NK-92 (cell line): Measurements from ENCODE around the gene ARF1.

Experiments
- DNase-seq: peaks from one replicate; lab custom pipeline; 2025; ENCODE audit not compliant: unreplicated experiment; lab: John Stamatoyannopoulos, UW

Gene ARF1

GRCh38 chr1:228048659-228049298 is 33.7 kb upstream of the ARF1 start:
- no peak for DNase-seq

- no peak for DNase-seq
Measured at GRCh38 chr1:228050571-228051231, 31.8 kb upstream of the ARF1 start.

GRCh38 chr1:228058172-228058948 is 24.1 kb upstream of the ARF1 start:
- DNase-seq = no peak

GRCh38 chr1:228058949-228059633 is 23.4 kb upstream of the ARF1 start:
- no peak for DNase-seq

GRCh38 chr1:228059634-228060457 is 22.7 kb upstream of the ARF1 start:
- no peak for DNase-seq

GRCh38 chr1:228060458-228061190 is 21.9 kb upstream of the ARF1 start:
- DNase-seq = no peak

- DNase-seq = no peak
Measured at GRCh38 chr1:228061411-228062084, 21.0 kb upstream of the ARF1 start.

GRCh38 chr1:228062085-228062791 is 20.3 kb upstream of the ARF1 start:
- DNase-seq = no peak

- DNase-seq = no peak
Measured at GRCh38 chr1:228062812-228063211, 19.7 kb upstream of the ARF1 start.

GRCh38 chr1:228063251-228064191 is 19.0 kb upstream of the ARF1 start:
- DNase-seq = no peak

GRCh38 chr1:228064296-228064695 is 18.2 kb upstream of the ARF1 start:
- no peak for DNase-seq

- DNase-seq = no peak
Measured at GRCh38 chr1:228064741-228065542, 17.6 kb upstream of the ARF1 start.

GRCh38 chr1:228065543-228066347 is 16.8 kb upstream of the ARF1 start:
- DNase-seq = no peak

GRCh38 chr1:228066416-228066815 is 16.1 kb upstream of the ARF1 start:
- no peak for DNase-seq

- DNase-seq = no peak
Measured at GRCh38 chr1:228066891-228067654, 15.4 kb upstream of the ARF1 start.
